HG03135 (cell line): ENCODE results near the gene APOB.
"Not testable (repeated sequence)": the region's sequence is repeated elsewhere in the genome, so short reads cannot be mapped to it uniquely, and the experiment has no call there.

Experiments used
- ATAC-seq: cut with Tn5 transposase; IDR thresholded peaks from one replicate; pipeline ENCODE4 v1.9.1; 2021; ENCODE audit warnings: mild to moderate bottlenecking, moderate library complexity; ENCODE audit not compliant: unreplicated experiment

APOB gene

GRCh38 chr2:21034156-21034971 is 9.5 kb downstream of the APOB start:
- no peak for ATAC-seq

GRCh38 chr2:21033237-21034155 is 10.4 kb downstream of the APOB start:
- no peak for ATAC-seq

- no peak for ATAC-seq
Observed at GRCh38 chr2:21032338-21033236, 11.3 kb downstream of the APOB start.

GRCh38 chr2:21030983-21031968 is 12.6 kb downstream of the APOB start:
- no peak for ATAC-seq

GRCh38 chr2:21029519-21029918 is 14.4 kb downstream of the APOB start:
- ATAC-seq: no peak

GRCh38 chr2:21028951-21029350 is 14.9 kb downstream of the APOB start:
- not testable (repeated sequence) for ATAC-seq

GRCh38 chr2:21028021-21028947 is 15.6 kb downstream of the APOB start:
- ATAC-seq: no peak

GRCh38 chr2:21026479-21027282 is 17.2 kb downstream of the APOB start:
- ATAC-seq: no peak

GRCh38 chr2:21025690-21026478 is 18.0 kb downstream of the APOB start:
- ATAC-seq: no peak

GRCh38 chr2:21024722-21025389 is 19.0 kb downstream of the APOB start:
- no peak for ATAC-seq

- ATAC-seq: no peak
Observed at GRCh38 chr2:21024198-21024597, 19.7 kb downstream of the APOB start.

GRCh38 chr2:21023419-21024181 is 20.3 kb downstream of the APOB start:
- ATAC-seq: no peak

GRCh38 chr2:21022792-21023367 is 21.0 kb downstream of the APOB start:
- no peak for ATAC-seq

- ATAC-seq: no peak
Observed at GRCh38 chr2:21021430-21021829, 22.4 kb downstream of the APOB start.

GRCh38 chr2:21020668-21021288 is 23.1 kb downstream of the APOB start:
- no peak for ATAC-seq
